Tibial nerve (tissue), 4 donors: Measurements from ENCODE around the gene RAB11FIP5. TPM values are rescaled to one million over a fixed set of nuclear protein-coding genes. Genes with fewer than 3 reads are reported as not detected.

Experiments
- DNase-seq, 2 donors: peaks; one replicate each; pipeline ENCODE4 v3.0.0-alpha.2; 2019; ENCODE audit warnings: low spot score in 2 of 2
- H3K27ac ChIP-seq, 4 donors: fragments of 200-600 bp; sonication (generic) in 3 of 4; one replicate each; pipeline ENCODE4 v1.5.1; 2017 to 2019; ENCODE audit warnings: mild to moderate bottlenecking in 1 of 4
- H3K27me3 ChIP-seq, 2 donors: fragments of 200-600 bp; sonication (generic) in 1 of 2; one replicate each; pipeline versions ENCODE4 v1.5.1 to v1.6.0; 2017 to 2019
- H3K36me3 ChIP-seq, 3 donors: fragments of 200-600 bp; sonication (generic); one replicate each; pipeline ENCODE4 v1.5.1; 2018 to 2019
- H3K4me1 ChIP-seq, 4 donors: fragments of 200-600 bp; sonication (generic) in 3 of 4; one replicate each; pipeline ENCODE4 v1.5.1; 2017 to 2019
- H3K4me3 ChIP-seq, 4 donors: fragments of 200-600 bp; sonication (generic) in 3 of 4; one replicate each; pipeline ENCODE4 v1.5.1; 2017 to 2019; ENCODE audit warnings: mild to moderate bottlenecking in 1 of 4, moderate library complexity in 1 of 4
- H3K9me3 ChIP-seq, 4 donors: fragments of 200-600 bp; sonication (generic) in 3 of 4; one replicate each; pipeline ENCODE4 v1.5.1; 2017 to 2019
- CTCF ChIP-seq, 5 experiments: fragments of 200-600 bp in 3 of 5; fragments of 450-650 bp in 2 of 5; sonication (generic) in 3 of 5; IDR thresholded peaks; one replicate each; pipeline ENCODE4 v1.5.1; 2016 to 2019; ENCODE audit warnings: antibody characterized with exemption in 5 of 5, mild to moderate bottlenecking in 3 of 5, moderate library complexity in 2 of 5
- EP300 ChIP-seq, 2 donors: sonication (generic); formaldehyde crosslinking; IDR thresholded peaks; one replicate each; pipeline ENCODE4 v1.6.1; 2017; ENCODE audit warnings: antibody characterized with exemption in 2 of 2, mild to moderate bottlenecking in 1 of 2
- POLR2A ChIP-seq, 2 donors: fragments of 450-650 bp; IDR thresholded peaks; one replicate each; pipeline ENCODE4 v1.6.1; 2017; ENCODE audit warnings: antibody characterized with exemption in 2 of 2, mild to moderate bottlenecking in 2 of 2, moderate library complexity in 2 of 2
- WGBS, 2 donors: methylation state at CpG; one replicate each; pipeline ENCODE4 v1.1.5; 2018; 5-methylcytosine and 5-hydroxymethylcytosine counted together
- total RNA-seq, 4 donors: library from RNA; depleted of rRNA; stranded (reverse); fragments of >200 nt; gene quantifications; one replicate each; pipeline ENCODE4 v1.1.0, GENCODE V29; 2016

RAB11FIP5 gene
- total RNA-seq, 4 donors from 2014 or later = 35.7 to 40.4 (median 39.4) TPM

GRCh38 chr2:73023497-73023896 lies 89.3 kb downstream of the RAB11FIP5 start:
- TF ChIP-seq POLR2A (IDR thresholded peaks at IDR 0.05) = no peak
- TF ChIP-seq EP300 (IDR thresholded peaks at IDR 0.05) = no peak
- no peak for TF ChIP-seq CTCF (IDR thresholded peaks at IDR 0.05)

More at GRCh38 chr2:73023497-73023896, 89.3 kb downstream of the RAB11FIP5 start:
- no peak for DNase-seq
- Histone ChIP-seq H3K27ac (no peak overlapping the region), H3K4me1 (peaks cover 0 to 13% (median 6%) of the 10 kb centered on the region in 4 donors), H3K27me3 (no peaks in the 10 kb centered on the region), H3K36me3 (peaks cover 0 to 31% (median 0%) of the 10 kb centered on the region in 3 donors), H3K9me3 (no peaks in the 10 kb centered on the region), H3K4me3 (no peak overlapping the region)
- WGBS, 2 donors = 74 to 75% methylated on average over 1 of the region's 1 CpG

Other genes with a start within 250 kb of the RAB11FIP5 start
- gene SPR, start 225.5 kb downstream of the RAB11FIP5 start, total RNA-seq = 10 to 100 TPM; 22.0 to 33.3 (median 27.1) TPM
- gene EMX1, start 195.4 kb downstream of the RAB11FIP5 start, total RNA-seq = not detected
- gene SFXN5, start 41.2 kb downstream of the RAB11FIP5 start, total RNA-seq = 10 to 100 TPM; 13.8 to 58.1 (median 21.7) TPM
- gene NOTO, start 89.6 kb upstream of the RAB11FIP5 start, total RNA-seq = not detected
- gene SMYD5, start 101.3 kb upstream of the RAB11FIP5 start, total RNA-seq = 10 to 100 TPM; 13.8 to 32.4 (median 18.7) TPM
- gene PRADC1, start 120.3 kb upstream of the RAB11FIP5 start, total RNA-seq = 10 to 100 TPM; 14.4 to 31.5 (median 21.5) TPM
- 100 to 1,000 TPM; 194 to 245 (median 212) TPM for gene CCT7, start 121.4 kb upstream of the RAB11FIP5 start, total RNA-seq
- 10 to 100 TPM in 1 of 4 donors, 1 to 10 TPM in 2, under 1 TPM in 1; 0.84 to 13.9 (median 4.4) TPM for gene FBXO41, start 171.5 kb upstream of the RAB11FIP5 start, total RNA-seq
- not detected for gene EGR4, start 180.6 kb upstream of the RAB11FIP5 start, total RNA-seq